ENCODE measurements around the gene BRCA2.

The BRCA2 gene

DNA sequence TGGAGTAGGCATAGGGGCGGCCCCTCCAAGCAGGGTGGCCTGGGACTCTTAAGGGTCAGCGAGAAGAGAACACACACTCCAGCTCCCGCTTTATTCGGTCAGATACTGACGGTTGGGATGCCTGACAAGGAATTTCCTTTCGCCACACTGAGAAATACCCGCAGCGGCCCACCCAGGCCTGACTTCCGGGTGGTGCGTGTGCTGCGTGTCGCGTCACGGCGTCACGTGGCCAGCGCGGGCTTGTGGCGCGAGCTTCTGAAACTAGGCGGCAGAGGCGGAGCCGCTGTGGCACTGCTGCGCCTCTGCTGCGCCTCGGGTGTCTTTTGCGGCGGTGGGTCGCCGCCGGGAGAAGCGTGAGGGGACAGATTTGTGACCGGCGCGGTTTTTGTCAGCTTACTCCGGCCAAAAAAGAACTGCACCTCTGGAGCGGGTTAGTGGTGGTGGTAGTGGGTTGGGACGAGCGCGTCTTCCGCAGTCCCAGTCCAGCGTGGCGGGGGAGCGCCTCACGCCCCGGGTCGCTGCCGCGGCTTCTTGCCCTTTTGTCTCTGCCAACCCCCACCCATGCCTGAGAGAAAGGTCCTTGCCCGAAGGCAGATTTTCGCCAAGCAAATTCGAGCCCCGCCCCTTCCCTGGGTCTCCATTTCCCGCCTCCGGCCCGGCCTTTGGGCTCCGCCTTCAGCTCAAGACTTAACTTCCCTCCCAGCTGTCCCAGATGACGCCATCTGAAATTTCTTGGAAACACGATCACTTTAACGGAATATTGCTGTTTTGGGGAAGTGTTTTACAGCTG is at the start of gene BRCA2, which contains the start of gene ZAR1L:
Gene BRCA2, plus strand, starts transcription at position 271 of the 790 bp plus-strand sequence. CDS start 953 bp downstream, outside the sequence.
Gene ZAR1L, minus strand, starts transcription at position 126 of the 790 bp plus-strand sequence. CDS start 3,438 bp downstream, outside the sequence.
- no peak for FAIRE-seq

- FAIRE-seq, result no peak
Measured at GRCh38 chr13:32265726-32266125, 49.6 kb upstream of the BRCA2 start.

GRCh38 chr13:32266130-32266529 is 49.2 kb upstream of the BRCA2 start:
- FAIRE-seq, result no peak

DNA sequence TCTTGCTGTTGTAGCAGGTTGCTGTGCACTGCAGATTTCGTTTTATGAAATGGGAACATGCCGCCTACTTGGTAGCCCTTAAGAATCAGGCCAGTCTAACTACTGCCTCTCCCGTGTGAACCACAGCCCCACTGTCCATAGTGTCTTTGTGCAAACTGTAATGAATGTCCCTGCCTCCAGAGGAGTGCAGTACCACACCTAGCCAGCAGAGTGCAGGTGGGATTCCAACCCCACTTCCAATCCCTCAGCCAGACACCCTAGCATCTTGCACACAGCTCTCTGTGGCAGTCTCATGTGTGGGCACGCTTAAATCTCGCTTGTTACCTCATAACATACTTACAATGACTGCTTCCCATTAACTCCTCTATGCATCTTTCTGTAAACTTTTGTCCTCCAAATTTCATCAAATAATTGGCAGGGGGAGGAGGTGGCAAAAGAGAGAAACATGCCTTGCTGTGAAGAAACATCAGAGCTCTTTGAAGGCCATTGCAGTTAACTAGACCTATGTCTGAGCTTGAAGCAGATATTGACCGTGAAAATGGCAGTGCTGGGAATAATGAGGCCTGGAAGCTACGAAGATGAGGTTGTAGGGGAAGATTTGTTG is 47.4 kb upstream of the BRCA2 start:
- FAIRE-seq, result no peak

GRCh38 chr13:32272021-32272683 is 43.2 kb upstream of the BRCA2 start:
- FAIRE-seq, result no peak

DNA sequence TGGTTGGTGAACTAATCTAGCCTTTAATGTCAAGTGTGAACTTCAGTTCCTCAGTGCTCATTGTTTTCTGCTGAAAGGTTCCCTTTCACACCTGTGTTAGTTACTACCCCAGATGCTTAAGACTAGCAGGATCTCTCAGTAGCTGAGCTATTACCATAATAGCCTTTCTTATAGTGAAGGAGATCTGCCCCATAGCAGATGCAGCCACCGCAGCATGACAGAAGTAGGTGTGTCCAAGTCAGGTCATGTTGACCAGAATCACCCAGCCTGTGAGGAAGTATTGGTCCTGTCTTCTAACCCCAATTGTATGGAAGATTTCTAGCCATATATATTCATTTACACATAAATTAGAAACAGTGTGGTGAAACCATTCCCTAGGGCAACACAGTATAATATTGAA is 37.5 kb upstream of the BRCA2 start:
- no peak for FAIRE-seq

DNA sequence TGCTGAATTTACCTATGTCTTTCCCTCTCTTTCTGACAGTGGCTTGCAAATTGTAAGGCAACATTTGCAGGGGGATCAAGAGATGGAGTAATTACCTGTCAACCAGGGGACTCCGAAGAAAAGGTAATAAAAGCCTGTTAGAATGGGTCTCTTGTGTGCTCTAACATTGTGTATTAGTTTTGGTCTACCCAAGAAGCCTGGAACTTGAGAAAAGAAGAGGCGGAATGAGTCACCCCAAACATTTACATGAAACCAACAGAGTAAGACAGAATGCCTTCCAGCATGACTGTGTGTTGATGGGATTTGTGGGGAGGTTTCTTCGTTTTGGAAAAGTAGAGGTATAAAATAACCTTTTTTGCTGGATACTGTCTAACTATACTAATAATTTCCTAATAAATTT is 36.9 kb upstream of the BRCA2 start:
- FAIRE-seq, result no peak

- no peak for FAIRE-seq
Measured at GRCh38 chr13:32281096-32281495, 34.2 kb upstream of the BRCA2 start.

- FAIRE-seq, result no peak
Measured at GRCh38 chr13:32282096-32282711, 33.1 kb upstream of the BRCA2 start.

- FAIRE-seq, result no peak
Measured at GRCh38 chr13:32284927-32285632, 30.2 kb upstream of the BRCA2 start.

DNA sequence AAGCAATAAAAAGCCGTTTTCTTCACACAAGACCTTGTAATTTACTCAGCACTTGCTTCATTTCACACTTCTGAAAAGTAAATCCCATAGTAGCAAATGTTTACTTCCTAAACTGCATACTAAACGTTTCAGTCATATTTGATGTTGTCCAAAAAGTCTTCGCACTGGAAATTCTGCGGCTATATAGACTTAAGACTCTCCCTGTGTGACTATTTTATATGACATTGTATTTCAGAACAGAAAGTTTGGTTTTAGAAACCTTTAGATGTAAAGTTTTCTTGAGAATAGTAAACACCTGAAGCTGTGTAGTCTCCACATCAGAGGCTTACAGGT is 29.7 kb upstream of the BRCA2 start:
- no peak for FAIRE-seq

DNA sequence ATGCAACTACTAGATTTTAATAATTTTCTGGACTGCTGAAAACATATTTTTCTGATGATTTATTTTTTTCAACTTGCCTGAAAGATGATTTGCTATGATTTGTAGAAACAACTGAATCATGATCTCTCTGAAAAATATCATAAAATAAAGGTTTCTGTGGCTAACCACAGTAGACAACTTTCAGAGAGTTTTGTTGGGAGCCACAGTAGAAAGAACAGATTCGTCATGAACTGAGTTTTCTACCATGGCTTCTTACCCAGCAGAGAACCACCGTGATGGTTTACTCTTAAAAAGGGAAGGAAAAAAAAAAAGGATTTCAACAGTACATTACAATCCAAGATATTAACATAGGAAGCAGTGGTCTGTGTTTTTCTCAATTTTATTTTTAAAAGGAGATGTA is 18.1 kb upstream of the BRCA2 start:
- no peak for FAIRE-seq

- FAIRE-seq, result no peak
Measured at GRCh38 chr13:32298695-32299094, 16.6 kb upstream of the BRCA2 start.

DNA sequence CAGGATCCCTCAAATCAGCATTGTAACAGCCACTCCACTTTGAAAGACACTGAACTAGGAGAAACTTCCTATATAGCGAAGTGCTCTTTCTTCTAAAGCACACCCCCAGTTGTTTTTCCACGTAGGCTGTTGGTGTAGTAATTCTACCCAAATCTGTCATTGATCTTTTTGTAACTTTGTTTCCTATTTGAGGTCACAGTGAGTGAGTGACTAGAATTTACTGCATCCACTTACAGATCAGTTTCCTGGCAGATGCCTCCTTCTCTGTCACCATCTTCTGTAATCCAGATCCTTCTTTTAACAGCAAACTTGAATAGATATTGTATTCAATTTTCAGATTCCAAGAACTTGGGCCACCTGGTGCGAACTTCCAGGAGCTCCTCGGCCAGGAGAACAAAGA is 15.4 kb upstream of the BRCA2 start:
- FAIRE-seq, result no peak

DNA sequence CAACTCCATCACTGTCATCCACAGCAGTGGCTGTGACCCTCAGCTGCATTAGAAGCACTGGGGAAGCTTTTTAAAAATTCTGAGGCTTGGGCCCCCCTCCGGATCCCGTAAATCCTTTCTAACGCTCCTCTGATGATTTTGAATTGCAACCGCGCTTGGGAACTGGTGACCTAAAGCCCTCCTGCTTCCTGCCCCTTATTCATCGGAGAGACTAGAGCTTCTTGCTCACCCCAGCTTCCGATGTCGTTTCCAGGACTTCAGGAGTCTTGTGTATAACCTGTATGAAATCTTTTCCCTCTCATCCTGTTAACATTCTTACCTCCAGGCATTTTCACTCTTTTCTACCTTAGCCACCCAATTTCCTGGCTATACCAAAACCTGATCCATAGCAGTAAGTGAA is 14.9 kb upstream of the BRCA2 start:
- FAIRE-seq, result no peak

GRCh38 chr13:32300920-32301319 is 14.4 kb upstream of the BRCA2 start:
- FAIRE-seq, result no peak

DNA sequence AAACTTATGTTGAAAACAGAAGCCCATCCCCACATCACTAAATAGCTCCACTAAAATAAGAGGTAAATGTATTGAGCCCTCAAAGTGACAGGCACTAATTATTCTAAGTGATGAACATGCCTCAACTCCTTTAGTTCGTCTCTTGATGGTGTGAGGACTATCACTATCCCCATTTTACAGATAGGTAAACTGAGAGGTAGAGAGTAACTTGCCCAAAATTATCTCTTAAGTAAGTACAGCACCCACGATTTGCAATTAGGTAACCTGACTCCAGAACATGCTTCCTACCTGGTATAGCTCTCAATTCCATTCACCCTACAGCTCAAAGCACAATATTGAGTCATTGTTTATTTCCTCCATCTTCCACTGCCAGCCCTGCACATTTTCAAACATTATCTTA is 12.8 kb upstream of the BRCA2 start:
- FAIRE-seq, result no peak

DNA sequence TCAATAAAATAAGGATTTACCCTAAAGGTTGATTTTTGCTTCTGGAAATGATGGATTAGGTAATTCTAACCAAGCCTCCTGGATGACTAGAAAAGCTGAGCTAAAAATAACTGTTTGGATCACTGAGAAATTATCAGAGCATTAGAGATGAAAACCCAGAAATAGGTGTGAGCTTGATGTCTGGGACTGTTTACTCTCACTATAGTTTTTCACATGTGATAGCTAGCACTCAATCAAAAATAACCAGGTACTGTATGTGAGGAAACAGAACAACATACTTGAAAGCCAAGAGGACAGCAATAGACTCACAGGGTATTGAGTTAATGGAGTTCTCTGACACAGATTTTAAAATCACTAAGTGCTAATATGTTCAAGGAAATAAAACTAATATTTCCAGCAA is 9.7 kb upstream of the BRCA2 start:
- FAIRE-seq, result no peak

DNA sequence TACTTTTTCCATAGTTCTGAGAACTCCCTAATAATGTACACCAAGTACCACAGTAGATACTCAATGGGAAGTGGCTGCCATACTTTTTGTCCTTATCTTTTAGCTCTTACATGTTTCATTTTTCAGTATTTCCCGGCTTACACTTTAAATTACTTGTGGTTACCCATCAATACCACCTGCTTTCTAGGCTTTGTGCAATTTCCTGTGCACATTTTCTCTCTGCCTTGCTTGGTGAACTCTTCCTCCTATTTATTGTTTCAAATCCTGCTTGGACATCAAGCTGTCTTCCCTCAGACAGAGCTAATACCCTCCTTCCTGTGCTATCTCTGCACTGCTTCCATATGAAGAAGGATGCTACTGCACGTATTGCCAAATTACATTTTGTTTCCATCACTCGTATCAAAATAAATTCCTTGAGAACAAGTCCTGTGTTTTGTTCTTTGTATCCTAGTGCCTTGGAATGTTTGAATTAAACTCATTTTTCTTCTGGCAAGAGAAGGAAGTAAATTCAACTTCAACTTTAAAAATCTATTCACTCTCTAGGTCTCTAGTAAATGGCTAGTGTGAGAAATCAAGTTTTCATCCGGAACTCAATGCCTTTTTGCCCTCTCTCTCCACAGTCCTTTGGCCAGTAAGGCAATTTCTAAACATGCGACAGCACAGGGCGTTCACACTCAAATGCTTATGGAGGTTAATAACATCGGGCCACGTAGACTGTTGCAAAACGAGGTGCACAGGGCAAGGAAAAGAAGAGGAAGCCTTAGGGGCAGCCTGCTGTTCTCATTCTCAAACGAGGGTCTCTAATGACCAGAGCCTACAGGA is 5.8 kb upstream of the BRCA2 start:
- no peak for FAIRE-seq

- FAIRE-seq, result no peak
Measured at GRCh38 chr13:32310134-32310706, 5.1 kb upstream of the BRCA2 start.

DNA sequence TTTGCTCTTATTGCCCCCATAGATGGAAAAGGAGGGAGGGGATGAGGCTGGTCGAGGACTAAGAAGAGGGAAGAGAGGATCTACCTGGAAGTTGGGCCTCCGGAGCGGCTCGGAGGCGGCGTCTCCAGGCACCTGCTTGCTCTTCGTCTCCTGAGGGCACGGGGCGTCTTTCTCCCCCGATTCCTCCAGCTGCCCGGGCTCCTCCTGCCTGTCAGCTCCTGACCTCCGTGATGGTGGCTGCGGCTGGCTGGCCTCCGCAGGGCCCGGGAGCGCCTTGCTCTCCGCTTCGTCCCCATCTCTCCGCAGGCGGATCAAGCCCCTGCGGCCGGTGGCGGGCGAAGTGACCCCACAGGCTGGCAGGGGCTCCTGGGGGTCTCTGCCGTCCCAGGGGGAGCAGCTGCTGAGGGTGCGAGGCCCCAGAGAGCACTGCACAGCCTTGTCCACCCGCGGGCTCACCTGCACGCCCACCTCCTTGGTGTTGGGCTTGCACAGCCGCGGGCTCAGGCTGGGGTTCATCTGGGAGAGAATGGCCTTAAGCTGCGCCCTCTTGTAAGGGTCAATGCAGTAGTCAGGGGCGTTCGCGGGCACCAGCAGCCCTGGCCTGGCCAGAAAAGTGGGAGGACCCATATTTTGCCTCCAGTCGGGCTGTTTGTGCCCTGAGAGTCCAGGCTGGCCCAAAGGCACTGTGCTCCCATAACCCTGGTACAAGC is 4.0 kb upstream of the BRCA2 start:
- FAIRE-seq, result no peak

Data from colon (tissue), 2 donors.